Measurements from ENCODE around the gene JOSD1. TPM values are rescaled to one million over a fixed set of nuclear protein-coding genes. Genes with fewer than 3 reads are reported as not detected.
A peak's percentile ranks its signal among the peaks of the same experiment; 100 is the strongest.

Gene JOSD1
- total and polyA plus RNA-seq, 5 experiments from 2014 or later, result 6.7 to 52.6 (median 8.2) TPM

DNA sequence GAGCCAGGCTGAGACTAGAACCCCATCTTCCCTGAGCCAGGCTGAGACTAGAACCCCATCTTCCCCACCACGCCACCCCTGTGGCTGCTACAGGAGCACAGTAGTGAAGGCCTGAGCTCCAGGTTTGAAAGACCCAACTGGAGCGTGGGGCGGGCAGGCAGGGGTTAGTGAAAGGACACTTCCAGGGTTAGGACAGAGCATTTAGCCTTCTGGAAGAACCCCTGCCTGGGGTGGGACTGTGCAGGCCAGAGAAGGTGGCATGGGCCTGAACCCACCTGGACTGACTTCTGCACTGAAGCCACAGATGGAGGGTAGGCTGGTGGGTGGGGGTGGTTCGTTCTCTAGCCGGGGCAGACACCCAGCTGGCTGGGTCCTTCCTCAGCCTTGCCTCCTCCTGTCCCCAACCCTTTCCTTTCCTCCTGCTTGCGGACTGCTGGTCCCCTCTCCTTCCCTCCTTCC, 31.0 kb upstream of the JOSD1 start:
- Mint-ChIP-seq H3K4me1 (peaks cover 21 to 57% (median 43%) of the 10 kb centered on the region in 4 donors), H3K27me3 (no peaks in the 10 kb centered on the region), H3K4me3 (peak overlapping the region in 4 of 10 donors; percentile 12 to 53 (median 44)), H3K36me3 (peaks cover 0 to 77% (median 8%) of the 10 kb centered on the region in 3 donors), H3K9me3 (no peaks in the 10 kb centered on the region), H3K27ac (peak overlapping the region in 9 of 10 donors; percentile 41 to 97 (median 83))
- ATAC-seq (peak in 1 of 2 donors; percentile 3), DNase-seq (no peak)
- POLR2A ChIA-PET, result interaction anchor here (0.6 to 37.2 kb wide), 20 partner anchors 8 to 1598 kb away, joined by 3 to 1495 read pairs (median 4); partner anchors contain the start of genes APOBEC3C, CBX6, CBY1 and FAM227A

DNA sequence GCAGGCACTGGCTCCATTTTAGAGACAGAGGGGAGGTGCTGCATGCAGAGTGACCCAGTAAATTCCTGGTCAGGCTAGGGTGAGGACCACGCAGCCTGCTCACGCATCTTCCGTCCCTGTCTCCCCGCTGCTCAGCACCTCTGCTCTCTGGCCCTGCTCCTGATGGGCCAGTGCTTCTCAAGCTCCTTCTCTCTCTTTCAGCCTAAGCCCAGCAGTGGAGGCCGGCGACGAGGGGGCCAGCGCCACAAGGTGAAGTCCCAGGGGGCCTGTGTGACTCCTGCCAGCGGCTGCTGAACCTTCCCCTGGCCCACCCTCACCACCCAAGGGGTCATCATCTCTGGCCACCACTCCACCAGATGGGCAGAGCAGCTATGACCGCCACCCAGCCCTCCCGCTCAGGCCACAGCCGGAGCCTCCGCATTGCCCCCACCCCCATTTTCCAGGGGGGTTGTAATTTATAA, 29.7 kb upstream of the JOSD1 start:
- H3K4me3 Mint-ChIP-seq, result peak overlapping the region in 3 of 10 donors; percentile 25 to 61 (median 26)
- H3K27ac Mint-ChIP-seq, result peak overlapping the region; percentile 31 to 93 (median 79)
- ATAC-seq, result no peak
- H3K36me3 Mint-ChIP-seq, result peaks cover under 1 to 77% (median 8%) of the 10 kb centered on the region in 3 donors
- H3K27me3 Mint-ChIP-seq, result no peaks in the 10 kb centered on the region
- DNase-seq, result no peak
- H3K9me3 Mint-ChIP-seq, result no peaks in the 10 kb centered on the region
- peaks cover 18 to 51% (median 32%) of the 10 kb centered on the region in 4 donors for H3K4me1 Mint-ChIP-seq
- POLR2A ChIA-PET, result interaction anchor here (0.5 to 37.2 kb wide), 10 partner anchors 8 to 141 kb away, joined by 3 to 1495 read pairs (median 4); partner anchors contain the start of genes CBX6, GTPBP1, NPTXR and SUN2

DNA sequence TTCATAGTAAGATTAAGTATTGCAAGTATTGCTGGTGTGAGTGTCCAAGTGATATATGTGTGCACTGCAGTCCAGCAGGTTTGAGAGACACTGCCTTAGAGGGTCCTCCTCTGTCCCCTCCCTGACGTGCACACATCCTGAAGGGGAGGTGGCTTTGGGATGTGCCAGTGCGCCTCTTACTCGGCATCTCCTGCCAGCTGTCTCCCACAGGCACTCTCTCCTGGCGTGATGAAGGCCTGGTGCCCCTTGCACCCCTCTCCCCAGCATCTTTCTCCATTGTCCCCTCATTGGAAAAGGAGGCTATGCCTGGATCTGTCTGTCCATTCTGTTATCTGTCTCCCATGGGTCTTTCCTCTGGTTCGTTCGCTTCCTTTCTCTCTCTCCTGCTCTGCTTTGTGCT, 29.2 kb upstream of the JOSD1 start:
- Mint-ChIP-seq H3K27me3 (no peaks in the 10 kb centered on the region), H3K4me1 (peaks cover 19 to 51% (median 34%) of the 10 kb centered on the region in 4 donors), H3K4me3 (peak overlapping the region in 5 of 10 donors; percentile 8 to 61 (median 25)), H3K9me3 (no peaks in the 10 kb centered on the region), H3K36me3 (peaks cover 6 to 77% (median 11%) of the 10 kb centered on the region in 3 donors), H3K27ac (peak overlapping the region; percentile 61 to 93 (median 82))
- ATAC-seq, result no peak
- no peak for DNase-seq
- POLR2A ChIA-PET, result interaction anchor here (0.5 to 37.2 kb wide), 5 partner anchors 10 to 125 kb away, joined by 3 to 1495 read pairs (median 7); partner anchors contain the start of genes NPTXR and SUN2

DNA sequence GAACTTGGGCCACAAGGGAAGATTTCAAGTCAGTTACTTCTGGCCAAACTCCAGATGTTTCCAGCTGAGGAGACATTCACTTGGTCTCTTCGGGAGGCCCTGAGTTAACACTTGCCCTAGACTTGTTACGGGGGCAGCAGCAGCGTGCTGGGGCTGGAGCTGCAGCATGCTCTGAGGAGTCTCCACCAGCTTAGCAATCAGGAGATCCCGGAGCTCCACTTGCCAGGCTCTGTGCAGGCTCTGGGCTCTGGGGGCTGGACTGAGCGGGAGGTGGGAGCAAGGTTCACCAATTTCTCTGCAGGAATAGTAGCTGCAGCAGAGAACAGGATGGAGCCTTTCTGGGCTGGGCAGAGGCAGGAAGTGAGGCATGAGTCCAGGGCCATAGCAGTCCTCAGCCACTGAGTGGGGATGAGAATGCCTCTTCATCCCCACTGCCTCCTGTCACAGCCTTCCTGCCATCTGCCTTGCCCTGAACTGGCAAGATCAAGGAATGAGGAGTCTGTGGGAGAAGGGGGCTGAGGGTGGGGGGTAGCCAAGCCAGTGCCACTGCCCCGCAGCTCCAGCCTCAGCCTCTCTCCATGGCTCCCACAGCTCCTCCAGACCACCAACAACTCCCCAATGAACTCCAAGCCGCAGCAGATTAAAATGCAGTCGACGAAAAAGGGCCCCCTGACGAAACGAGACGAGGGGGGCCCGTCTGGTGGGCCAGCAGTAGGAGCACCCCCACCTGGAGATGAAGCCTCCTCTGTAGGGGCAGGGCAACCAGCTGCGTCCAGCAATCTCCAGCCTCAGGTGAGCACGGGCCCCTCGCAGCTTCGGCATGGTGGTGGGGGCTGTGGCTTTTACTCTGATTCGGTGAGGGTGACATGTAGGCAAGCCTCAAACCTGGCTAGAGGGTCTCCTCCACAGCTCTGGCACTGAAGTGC, 28.4 kb upstream of the JOSD1 start:
- H3K27ac Mint-ChIP-seq, result peak overlapping the region; percentile 37 to 92 (median 70)

DNA sequence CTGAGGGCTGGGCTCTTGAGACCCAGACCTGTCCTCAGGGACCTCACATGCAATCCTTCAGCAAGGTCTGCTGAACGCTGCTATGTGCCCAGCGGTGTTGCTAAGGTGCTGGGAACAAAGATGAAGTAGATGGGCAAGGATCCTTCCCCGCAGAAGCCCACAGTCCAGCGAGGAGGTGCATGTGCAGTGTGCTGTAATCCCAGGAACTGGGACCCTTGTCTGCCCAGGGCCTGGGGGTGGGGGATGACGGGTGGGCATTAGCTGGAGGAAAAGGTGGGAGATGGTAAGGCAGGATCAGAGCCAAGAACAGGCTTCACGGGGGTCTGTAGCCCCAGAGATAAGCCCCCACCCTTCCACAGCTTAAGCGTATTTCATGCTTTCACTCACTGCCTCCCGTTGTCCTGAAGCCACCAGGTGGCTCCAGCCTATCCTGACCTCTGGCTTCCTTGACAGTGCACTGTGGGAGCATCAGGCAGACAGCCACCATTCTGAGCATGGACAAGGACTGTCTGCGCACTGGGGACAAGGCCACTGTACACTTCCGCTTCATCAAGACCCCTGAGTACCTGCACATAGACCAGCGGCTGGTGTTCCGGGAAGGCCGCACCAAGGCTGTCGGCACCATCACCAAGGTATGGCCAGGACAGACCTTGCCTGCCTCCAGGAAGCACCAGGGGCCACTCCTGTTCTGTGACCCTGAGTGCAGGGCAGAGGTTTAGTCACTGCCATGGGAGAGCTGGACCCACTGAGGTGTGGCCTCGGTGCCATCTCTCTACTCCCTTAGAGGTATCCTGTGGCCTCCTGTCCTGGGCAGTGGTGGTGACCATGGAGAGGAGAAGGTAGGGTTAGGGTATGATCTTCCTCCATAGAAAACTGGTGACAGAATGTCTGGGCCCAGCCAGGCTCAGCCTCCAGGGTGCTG, 27.0 kb upstream of the JOSD1 start:
- Mint-ChIP-seq H3K4me1 (peaks cover 9 to 44% (median 21%) of the 10 kb centered on the region in 4 donors), H3K4me3 (no peak overlapping the region), H3K36me3 (peaks cover 9 to 85% (median 11%) of the 10 kb centered on the region in 3 donors), H3K27ac (peak overlapping the region in 6 of 10 donors; percentile 35 to 92 (median 72)), H3K27me3 (no peaks in the 10 kb centered on the region), H3K9me3 (no peaks in the 10 kb centered on the region)
- no peak for DNase-seq
- ATAC-seq, result no peak
- POLR2A ChIA-PET, result interaction anchor here (37.2 kb wide), 1 partner anchor 27 kb away, joined by 1495 read pairs; the partner anchor contains the start of gene SUN2

More for the DNA sequence above, 28.4 kb upstream of the JOSD1 start:
- H3K36me3 Mint-ChIP-seq, result peaks cover 9 to 79% (median 11%) of the 10 kb centered on the region in 3 donors
- H3K9me3 Mint-ChIP-seq, result no peaks in the 10 kb centered on the region
- peaks cover 15 to 52% (median 30%) of the 10 kb centered on the region in 4 donors for H3K4me1 Mint-ChIP-seq
- H3K27me3 Mint-ChIP-seq, result no peaks in the 10 kb centered on the region
- ATAC-seq (no peak), DNase-seq (no peak)
- H3K4me3 Mint-ChIP-seq, result peak overlapping the region in 2 of 10 donors; percentile 45
- POLR2A ChIA-PET, result interaction anchor here (1.6 to 37.2 kb wide), 4 partner anchors 9 to 113 kb away, joined by 4 to 1495 read pairs (median 32); partner anchors contain the start of genes NPTXR and SUN2

GRCh38 chr22:38727123-38727522, 26.4 kb upstream of the JOSD1 start:
- Mint-ChIP-seq H3K36me3 (peaks cover 9 to 90% (median 11%) of the 10 kb centered on the region in 3 donors), H3K27ac (peak overlapping the region in 8 of 10 donors; percentile 13 to 80 (median 55)), H3K4me3 (peak overlapping the region in 2 of 10 donors; percentile 6 to 39), H3K27me3 (no peaks in the 10 kb centered on the region), H3K4me1 (peaks cover 9 to 39% (median 17%) of the 10 kb centered on the region in 4 donors), H3K9me3 (no peaks in the 10 kb centered on the region)
- no peak for DNase-seq
- ATAC-seq, result no peak
- POLR2A ChIA-PET, result interaction anchor here (37.2 kb wide), 1 partner anchor 28 kb away, joined by 1495 read pairs; the partner anchor contains the start of gene SUN2

DNA sequence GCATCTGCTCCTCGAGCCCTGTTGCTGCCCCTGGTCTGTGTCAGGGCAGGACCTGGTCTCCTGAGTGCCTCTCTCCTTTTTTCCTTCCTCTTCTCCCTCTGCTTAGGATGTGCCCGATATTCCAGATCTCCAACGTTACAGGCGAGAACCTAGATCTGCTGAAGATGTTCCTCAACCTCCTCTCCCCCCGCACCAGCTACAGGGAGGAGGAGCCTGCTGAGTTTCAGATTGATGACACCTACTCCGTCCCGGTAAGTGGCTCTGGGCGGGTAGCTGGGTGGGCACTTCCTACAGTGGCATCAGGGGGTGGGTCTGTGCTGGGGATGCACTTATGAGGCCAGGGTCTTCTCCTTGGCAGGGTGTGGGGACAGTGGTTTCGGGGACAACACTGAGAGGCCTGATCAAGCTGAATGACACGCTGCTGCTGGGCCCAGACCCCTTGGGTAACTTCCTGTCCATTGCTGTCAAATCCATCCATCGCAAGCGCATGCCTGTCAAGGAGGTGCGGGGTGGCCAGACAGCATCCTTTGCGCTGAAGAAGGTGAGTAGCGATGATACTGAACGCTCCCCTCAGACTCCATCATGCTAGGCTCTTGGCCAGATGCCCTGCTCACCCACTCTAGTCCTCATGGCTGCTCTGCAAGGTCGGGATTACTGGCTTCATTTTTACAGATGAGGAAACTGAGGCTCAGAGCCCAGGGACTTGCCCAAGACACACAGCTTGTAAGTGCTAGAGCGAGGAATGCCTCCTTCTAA, 25.3 kb upstream of the JOSD1 start:
- ATAC-seq, result no peak
- peak overlapping the region in 1 of 10 donors; percentile 25 for H3K4me3 Mint-ChIP-seq
- peaks cover 9 to 34% (median 15%) of the 10 kb centered on the region in 4 donors for H3K4me1 Mint-ChIP-seq
- no peaks in the 10 kb centered on the region for H3K27me3 Mint-ChIP-seq
- POLR2A ChIA-PET, result interaction anchor here (1.3 to 37.2 kb wide), 4 partner anchors 7 to 29 kb away, joined by 4 to 1495 read pairs (median 6); partner anchors contain the start of genes GTPBP1 and SUN2
- DNase-seq, result no peak
- peak overlapping the region in 7 of 10 donors; percentile 5 to 92 (median 74) for H3K27ac Mint-ChIP-seq
- no peaks in the 10 kb centered on the region for H3K9me3 Mint-ChIP-seq
- H3K36me3 Mint-ChIP-seq, result peaks cover 9 to 95% (median 11%) of the 10 kb centered on the region in 3 donors

DNA sequence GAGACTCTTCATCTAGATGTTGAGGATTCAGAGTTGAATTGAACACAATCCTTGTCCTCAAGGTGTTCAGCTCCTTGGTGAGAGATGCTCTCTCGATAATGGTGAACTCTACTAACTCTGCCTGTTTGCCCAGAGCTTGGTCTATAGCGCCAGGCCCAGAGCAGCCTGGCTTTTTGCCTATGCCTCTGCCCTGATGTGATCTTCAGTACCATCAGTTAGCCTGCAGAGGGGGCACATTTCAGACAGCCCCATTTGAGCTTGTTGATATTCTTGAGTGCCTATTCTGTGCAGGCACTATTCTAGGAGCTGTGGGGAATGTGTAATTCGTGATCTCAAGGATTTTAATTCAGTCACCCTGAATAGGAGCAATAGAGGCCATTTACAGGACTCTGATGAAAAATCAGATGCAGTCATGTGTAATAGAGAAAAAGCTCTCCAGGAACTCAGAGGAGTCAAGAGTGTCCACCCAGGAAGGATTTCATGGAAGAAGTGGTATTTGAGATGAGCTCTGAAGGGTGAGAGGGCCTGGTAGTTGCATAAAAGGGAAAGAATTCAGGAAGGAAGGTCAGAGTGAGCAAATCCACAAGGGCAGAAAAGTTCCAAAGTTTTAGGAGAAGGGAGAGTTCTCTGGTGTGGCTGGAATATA, 24.3 kb upstream of the JOSD1 start:
- peak overlapping the region; percentile 62 to 92 (median 77) for H3K27ac Mint-ChIP-seq
- no peaks in the 10 kb centered on the region for H3K27me3 Mint-ChIP-seq
- peaks cover 6 to 26% (median 15%) of the 10 kb centered on the region in 4 donors for H3K4me1 Mint-ChIP-seq
- DNase-seq, result peak in 5 of 10 donors; percentile 31 to 59 (median 45)
- ATAC-seq, result peak; percentile 81 to 86
- no peaks in the 10 kb centered on the region for H3K9me3 Mint-ChIP-seq
- H3K36me3 Mint-ChIP-seq, result peaks cover 9 to 95% (median 11%) of the 10 kb centered on the region in 3 donors
- POLR2A ChIA-PET, result interaction anchor here (0.6 to 37.2 kb wide), 7 partner anchors 8 to 119 kb away, joined by 3 to 1495 read pairs (median 4); partner anchors contain the start of genes GTPBP1, NPTXR and SUN2
- peak overlapping the region in 1 of 10 donors; percentile 5 for H3K4me3 Mint-ChIP-seq

DNA sequence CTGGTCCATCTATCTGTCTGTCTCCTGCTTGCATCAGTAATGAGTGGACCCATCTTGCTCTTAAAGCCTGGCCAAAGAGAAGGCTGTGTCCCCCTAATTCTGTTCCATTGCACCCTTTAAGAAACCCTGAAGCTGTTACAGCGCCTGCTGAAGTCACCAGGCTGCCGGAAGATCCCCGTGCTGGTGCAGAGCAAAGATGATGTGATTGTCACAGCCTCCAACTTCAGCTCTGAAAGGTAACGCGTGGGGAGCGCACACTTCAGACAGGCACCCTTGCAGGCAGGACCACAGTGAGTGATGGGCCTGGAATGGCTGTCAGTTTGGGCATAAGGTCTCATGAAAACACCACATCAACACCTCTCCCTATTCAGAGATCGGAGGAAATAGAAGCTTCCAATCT, 23.4 kb upstream of the JOSD1 start:
- H3K4me3 Mint-ChIP-seq, result no peak overlapping the region
- H3K27me3 Mint-ChIP-seq, result no peaks in the 10 kb centered on the region
- peaks cover 9 to 94% (median 11%) of the 10 kb centered on the region in 3 donors for H3K36me3 Mint-ChIP-seq
- DNase-seq, result no peak
- H3K9me3 Mint-ChIP-seq, result no peaks in the 10 kb centered on the region
- peak overlapping the region in 2 of 10 donors; percentile 10 to 24 for H3K27ac Mint-ChIP-seq
- H3K4me1 Mint-ChIP-seq, result peaks cover 6 to 21% (median 15%) of the 10 kb centered on the region in 4 donors
- no peak for ATAC-seq
- POLR2A ChIA-PET, result interaction anchor here (0.9 to 37.2 kb wide), 6 partner anchors 9 to 120 kb away, joined by 3 to 1495 read pairs (median 6); partner anchors contain the start of genes GTPBP1, NPTXR and SUN2

DNA sequence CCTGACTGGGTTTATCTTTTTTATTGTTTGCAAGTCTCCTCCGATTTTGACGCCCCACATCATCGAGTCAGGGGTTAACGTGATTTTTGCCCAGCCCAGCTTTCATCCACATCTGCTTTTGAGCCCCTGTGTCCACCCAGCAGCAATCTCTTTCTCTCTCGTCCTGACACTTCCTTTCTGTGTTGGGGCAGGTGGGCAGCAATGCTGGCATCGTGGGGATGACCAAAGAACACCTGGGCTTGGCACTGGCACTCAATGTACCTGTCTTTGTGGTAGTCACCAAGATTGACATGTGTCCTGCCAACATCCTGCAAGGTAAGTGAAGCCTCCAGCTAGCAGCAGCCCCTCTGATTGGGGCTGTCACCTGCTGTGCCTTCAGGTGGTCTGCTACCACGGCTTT, 20.8 kb upstream of the JOSD1 start:
- H3K36me3 Mint-ChIP-seq, result peaks cover 9 to 94% (median 10%) of the 10 kb centered on the region in 3 donors
- H3K27me3 Mint-ChIP-seq, result no peaks in the 10 kb centered on the region
- no peaks in the 10 kb centered on the region for H3K9me3 Mint-ChIP-seq
- peaks cover 6 to 14% (median 13%) of the 10 kb centered on the region in 4 donors for H3K4me1 Mint-ChIP-seq
- POLR2A ChIA-PET, result interaction anchor here (1.2 to 37.2 kb wide), 4 partner anchors 10 to 33 kb away, joined by 3 to 1495 read pairs (median 5); partner anchors contain the start of genes GTPBP1 and SUN2
- no peak for DNase-seq
- peak overlapping the region in 4 of 10 donors; percentile 44 to 79 (median 57) for H3K27ac Mint-ChIP-seq
- H3K4me3 Mint-ChIP-seq, result no peak overlapping the region
- no peak for ATAC-seq

Data from naive thymus-derived CD8-positive, alpha-beta T cell (primary cell).